GM18517 (cell line): ENCODE data around the gene TMBIM6.

Experiments
- ATAC-seq: cut with Tn5 transposase; IDR thresholded peaks from one replicate; pipeline ENCODE4 v1.9.1; 2021; ENCODE audit warnings: mild to moderate bottlenecking, moderate library complexity; ENCODE audit not compliant: unreplicated experiment

Gene TMBIM6

GRCh38 chr12:49795654-49796105 is 54.3 kb downstream of the TMBIM6 start:
- no peak for ATAC-seq

- no peak for ATAC-seq
These were observed 54.8 kb downstream of the TMBIM6 start for GRCh38 chr12:49796155-49796554.

GRCh38 chr12:49796606-49797448 is 55.5 kb downstream of the TMBIM6 start:
- ATAC-seq, result no peak

- ATAC-seq, result no peak
These were observed 56.1 kb downstream of the TMBIM6 start for GRCh38 chr12:49797449-49797776.

- no peak for ATAC-seq
These were observed 56.9 kb downstream of the TMBIM6 start for GRCh38 chr12:49798248-49798647.

GRCh38 chr12:49798934-49799333 is 57.6 kb downstream of the TMBIM6 start:
- no peak for ATAC-seq

- no peak for ATAC-seq
These were observed 59.2 kb downstream of the TMBIM6 start for GRCh38 chr12:49800421-49801140.

GRCh38 chr12:49801141-49802063 is 60.0 kb downstream of the TMBIM6 start:
- no peak for ATAC-seq

GRCh38 chr12:49803693-49804450 is 62.5 kb downstream of the TMBIM6 start:
- no peak for ATAC-seq

- ATAC-seq, result no peak
These were observed 63.5 kb downstream of the TMBIM6 start for GRCh38 chr12:49804821-49805220.

- ATAC-seq, result no peak
These were observed 64.1 kb downstream of the TMBIM6 start for GRCh38 chr12:49805409-49805808.

- ATAC-seq, result no peak
These were observed 65.0 kb downstream of the TMBIM6 start for GRCh38 chr12:49806321-49806813.

GRCh38 chr12:49806877-49807276 is 65.5 kb downstream of the TMBIM6 start:
- ATAC-seq, result no peak

GRCh38 chr12:49807991-49808580 is 66.7 kb downstream of the TMBIM6 start:
- ATAC-seq, result no peak

- no peak for ATAC-seq
These were observed 67.5 kb downstream of the TMBIM6 start for GRCh38 chr12:49808686-49809380.

- ATAC-seq, result no peak
These were observed 68.1 kb downstream of the TMBIM6 start for GRCh38 chr12:49809381-49809905.

- ATAC-seq, result no peak
These were observed 68.6 kb downstream of the TMBIM6 start for GRCh38 chr12:49809906-49810389.

- ATAC-seq, result no peak
These were observed 69.8 kb downstream of the TMBIM6 start for GRCh38 chr12:49811136-49811535.

- no peak for ATAC-seq
These were observed 70.6 kb downstream of the TMBIM6 start for GRCh38 chr12:49811961-49812401.
